H9 (cell line): ENCODE results near the gene RPL35. TPM values are rescaled to one million over a fixed set of nuclear protein-coding genes. Genes with fewer than 3 reads are reported as not detected.

Source experiments
- DNase-seq: peaks from one replicate; pipeline ENCODE4 v3.0.0-alpha.2; 2017
- H2AFZ ChIP-seq: one replicate; pipeline ENCODE4 v1.6.1; 2013; ENCODE audit warnings: mild to moderate bottlenecking, low read length, control low read depth, moderate library complexity
- H2AK5ac ChIP-seq: 2 replicates; pipeline ENCODE4 v1.6.1; 2013; ENCODE audit warnings: low read length, control low read depth, mixed read lengths; ENCODE audit not compliant: insufficient read length
- H2BK120ac ChIP-seq: one replicate; pipeline ENCODE4 v1.6.1; 2013; ENCODE audit warnings: low read depth, mild to moderate bottlenecking, low read length, control low read depth, inconsistent platforms; ENCODE audit not compliant: poor library complexity, severe bottlenecking
- H2BK12ac ChIP-seq: 2 replicates; pipeline ENCODE4 v1.6.1; 2013; ENCODE audit warnings: low read length, control low read depth, mixed read lengths, low read depth; ENCODE audit not compliant: insufficient read length
- H2BK15ac ChIP-seq: 2 replicates; pipeline ENCODE4 v1.6.1; 2013; ENCODE audit warnings: low read depth, low read length, control low read depth
- H2BK20ac ChIP-seq: one replicate; pipeline ENCODE4 v1.6.1; 2013; ENCODE audit warnings: low read depth, mild to moderate bottlenecking, low read length, control low read depth, inconsistent platforms; ENCODE audit not compliant: poor library complexity, severe bottlenecking
- H2BK5ac ChIP-seq: 2 replicates; pipeline ENCODE4 v1.6.1; 2013; ENCODE audit warnings: low read length, control low read depth, mixed read lengths; ENCODE audit not compliant: insufficient read length
- H3K14ac ChIP-seq: 2 replicates; pipeline ENCODE4 v1.6.1; 2013; ENCODE audit warnings: low read length, control low read depth; ENCODE audit not compliant: insufficient read depth
- H3K18ac ChIP-seq: 2 replicates; pipeline ENCODE4 v1.6.1; 2013; ENCODE audit warnings: low read depth, mild to moderate bottlenecking, mixed read lengths, low read length, control low read depth; ENCODE audit not compliant: insufficient read length
- H3K23ac ChIP-seq: 2 replicates; pipeline ENCODE4 v1.6.1; 2013; ENCODE audit warnings: low read length, control low read depth, mixed read lengths, low read depth; ENCODE audit not compliant: insufficient read length
- H3K23me2 ChIP-seq: 2 replicates; pipeline ENCODE4 v1.6.1; 2013; ENCODE audit warnings: low read depth, mild to moderate bottlenecking, mixed read lengths, low read length, control low read depth; ENCODE audit not compliant: insufficient read length, poor library complexity, severe bottlenecking
- H3K27ac ChIP-seq: 2 replicates; pipeline ENCODE4 v1.5.1; 2013; ENCODE audit warnings: low read length, control low read depth, mixed read lengths, low read depth; ENCODE audit not compliant: insufficient read length
- H3K27me3 ChIP-seq: 2 replicates; pipeline ENCODE4 v1.6.1; 2013; ENCODE audit warnings: low read length, control low read depth, inconsistent platforms; ENCODE audit not compliant: insufficient read depth
- H3K4ac ChIP-seq: 2 replicates; pipeline ENCODE4 v1.6.1; 2013; ENCODE audit warnings: low read depth, mild to moderate bottlenecking, control low read depth, inconsistent platforms, low read length, moderate library complexity
- H3K4me1 ChIP-seq: 2 replicates; pipeline ENCODE4 v1.6.1; 2013; ENCODE audit warnings: low read length, control low read depth, inconsistent platforms; ENCODE audit not compliant: insufficient read depth
- H3K4me2 ChIP-seq: 2 replicates; pipeline ENCODE4 v1.6.1; 2013; ENCODE audit warnings: low read length, control low read depth, mixed read lengths; ENCODE audit not compliant: insufficient read length, insufficient read depth
- H3K56ac ChIP-seq: 2 replicates; pipeline ENCODE4 v1.6.1; 2013; ENCODE audit warnings: low read depth, mild to moderate bottlenecking, mixed read lengths, low read length, control low read depth; ENCODE audit not compliant: insufficient read length
- H3K79me1 ChIP-seq: 2 replicates; pipeline ENCODE4 v1.6.1; 2013; ENCODE audit warnings: low read depth, mild to moderate bottlenecking, moderate library complexity, low read length, control low read depth, inconsistent platforms; ENCODE audit not compliant: insufficient read depth, poor library complexity, severe bottlenecking
- H3K79me2 ChIP-seq: 2 replicates; pipeline ENCODE4 v1.6.1; 2013; ENCODE audit warnings: low read length, control low read depth, inconsistent platforms; ENCODE audit not compliant: insufficient read depth
- H3K9ac ChIP-seq: 2 replicates; pipeline ENCODE4 v1.6.1; 2013; ENCODE audit warnings: low read length, control low read depth, mixed read lengths; ENCODE audit not compliant: insufficient read length; ENCODE audit errors: extremely low read depth
- H3K9me3 ChIP-seq: one replicate; pipeline ENCODE4 v1.6.1; 2013; ENCODE audit warnings: low read depth, low read length, inconsistent platforms; ENCODE audit not compliant: control insufficient read depth
- H3T11ph ChIP-seq: one replicate; pipeline ENCODE4 v1.6.1; 2013; ENCODE audit warnings: mild to moderate bottlenecking, low read length, control low read depth, inconsistent platforms
- H4K20me1 ChIP-seq: one replicate; pipeline ENCODE4 v1.6.1; 2013; ENCODE audit not compliant: control insufficient read depth, insufficient read length, insufficient read depth
- H4K5ac ChIP-seq: 2 replicates; pipeline ENCODE4 v1.6.1; 2013; ENCODE audit warnings: low read depth, mild to moderate bottlenecking, mixed read lengths, low read length, control low read depth; ENCODE audit not compliant: insufficient read length
- H4K8ac ChIP-seq: replicated peaks from 2 replicates; pipeline ENCODE4 v1.6.1; 2013; ENCODE audit warnings: low read length, control low read depth, mixed read lengths, low read depth; ENCODE audit not compliant: insufficient read length
- H4K91ac ChIP-seq: 2 replicates; pipeline ENCODE4 v1.6.1; 2013; ENCODE audit warnings: low read depth, mild to moderate bottlenecking, moderate library complexity, mixed read lengths, low read length, control low read depth; ENCODE audit not compliant: insufficient read length
- H3K27ac Mint-ChIP-seq, 3 experiments: 2 replicates in 2 of 3; 3 replicates in 1 of 3; pipeline ENCODE4 v1.8.0; 2020 to 2021; ENCODE audit warnings: mixed read lengths in 3 of 3, mild to moderate bottlenecking in 1 of 3, moderate library complexity in 1 of 3
- H3K27me3 Mint-ChIP-seq: 2 replicates; pipeline ENCODE4 v1.8.0; 2021; ENCODE audit warnings: low read depth, mild to moderate bottlenecking, moderate library complexity, mixed read lengths
- H3K36me3 Mint-ChIP-seq, 3 experiments: 2 replicates in 2 of 3; 3 replicates in 1 of 3; pipeline ENCODE4 v1.8.0; 2020 to 2021; ENCODE audit warnings: low read depth in 3 of 3, mixed read lengths in 3 of 3; ENCODE audit not compliant: insufficient read depth in 1 of 3
- H3K4me1 Mint-ChIP-seq, 2 experiments: 2 replicates each; pipeline ENCODE4 v1.8.0; 2020; ENCODE audit warnings: mixed read lengths in 2 of 2
- H3K4me3 Mint-ChIP-seq, 2 experiments: 2 replicates in 1 of 2; 3 replicates in 1 of 2; pipeline ENCODE4 v1.8.0; 2020 to 2021; ENCODE audit warnings: mild to moderate bottlenecking in 2 of 2, mixed read lengths in 2 of 2, moderate library complexity in 1 of 2
- H3K9me3 Mint-ChIP-seq, 2 experiments: 2 replicates in 1 of 2; 3 replicates in 1 of 2; pipeline ENCODE4 v1.8.0; 2020; ENCODE audit warnings: mild to moderate bottlenecking in 2 of 2, mixed read lengths in 2 of 2, moderate library complexity in 1 of 2
- CTCF ChIP-seq: fragments of 200-600 bp; sonication (generic); conservative IDR thresholded peaks from 3 replicates; pipeline ENCODE4 v1.8.0; 2021; ENCODE audit warnings: antibody characterized with exemption, mild to moderate bottlenecking
- WGBS: extraction: QIAGEN DNeasy Blood & Tissue Kit; methylation state at CpG from one replicate; pipeline ENCODE4 v1.1.7; 2013; ENCODE audit warnings: missing lambda C conversion rate, low lambda C conversion rate, mixed read lengths; ENCODE audit not compliant: insufficient read length; ENCODE audit errors: extremely low coverage; 5-methylcytosine and 5-hydroxymethylcytosine counted together
- total RNA-seq: library from RNA; stranded (reverse); gene quantifications from 2 replicates; pipeline ENCODE4 v1.2.1, GENCODE V29; 2021

RPL35 gene
- total RNA-seq, 1 experiment from 2014 or later: 1,840 TPM

GRCh38 chr9:124885551-124885950 lies 23.8 kb upstream of the RPL35 start:
- Mint-ChIP-seq H3K27ac (peak overlapping the region; percentile 0 to 19 (median 3); a peak in 2 of 7 replicates), H3K4me3 (no peak overlapping the region), H3K36me3 (peaks cover 6 to 21% (median 12%) of the 10 kb centered on the region in 3 experiments; a peak in 4 of 7 replicates), H3K4me1 (peaks cover 29 to 30% of the 10 kb centered on the region in 2 experiments), H3K27me3 (no peaks in the 10 kb centered on the region), H3K9me3 (no peaks in the 10 kb centered on the region; a peak in 1 of 5 replicates)
- Histone ChIP-seq H3K9ac (no peak overlapping the region), H3K18ac (no peak overlapping the region), H3K79me2 (no peaks in the 10 kb centered on the region), H3K27ac (no peak overlapping the region), H2BK12ac (no peak overlapping the region), H2AFZ (no peak overlapping the region), H4K20me1 (no peaks in the 10 kb centered on the region), H2AK5ac (no peak overlapping the region), H3K4me1 (peaks cover 6% of the 10 kb centered on the region), H3K27me3 (no peaks in the 10 kb centered on the region), H3K4ac (no peak overlapping the region), H3K23me2 (no peaks in the 10 kb centered on the region), H4K5ac (no peak overlapping the region), H3T11ph (no peak overlapping the region), H2BK120ac (no peak overlapping the region), H3K4me2 (no peak overlapping the region), H4K91ac (no peak overlapping the region), H2BK15ac (no peak overlapping the region), H3K56ac (no peak overlapping the region), H3K9me3 (no peaks in the 10 kb centered on the region), H2BK20ac (no peak overlapping the region), H2BK5ac (no peak overlapping the region), H3K14ac (no peak overlapping the region), H4K8ac (no peak overlapping the region), H3K79me1 (no peaks in the 10 kb centered on the region), H3K23ac (no peak overlapping the region)
- WGBS: no CpG with 5 or more reads among the region's 4 CpGs
- no peak for TF ChIP-seq CTCF
- DNase-seq: no peak
